CMK (cell line): ENCODE data around the gene MUC13.
"Not testable (repeated sequence)": the region's sequence is repeated elsewhere in the genome, so short reads cannot be mapped to it uniquely, and the experiment has no call there.

Source experiments
- DNase-seq: peaks from one replicate; pipeline ENCODE4 v3.0.0-alpha.2; 2010; ENCODE audit warnings: low read depth

The MUC13 gene, protein sequence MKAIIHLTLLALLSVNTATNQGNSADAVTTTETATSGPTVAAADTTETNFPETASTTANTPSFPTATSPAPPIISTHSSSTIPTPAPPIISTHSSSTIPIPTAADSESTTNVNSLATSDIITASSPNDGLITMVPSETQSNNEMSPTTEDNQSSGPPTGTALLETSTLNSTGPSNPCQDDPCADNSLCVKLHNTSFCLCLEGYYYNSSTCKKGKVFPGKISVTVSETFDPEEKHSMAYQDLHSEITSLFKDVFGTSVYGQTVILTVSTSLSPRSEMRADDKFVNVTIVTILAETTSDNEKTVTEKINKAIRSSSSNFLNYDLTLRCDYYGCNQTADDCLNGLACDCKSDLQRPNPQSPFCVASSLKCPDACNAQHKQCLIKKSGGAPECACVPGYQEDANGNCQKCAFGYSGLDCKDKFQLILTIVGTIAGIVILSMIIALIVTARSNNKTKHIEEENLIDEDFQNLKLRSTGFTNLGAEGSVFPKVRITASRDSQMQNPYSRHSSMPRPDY

DNA sequence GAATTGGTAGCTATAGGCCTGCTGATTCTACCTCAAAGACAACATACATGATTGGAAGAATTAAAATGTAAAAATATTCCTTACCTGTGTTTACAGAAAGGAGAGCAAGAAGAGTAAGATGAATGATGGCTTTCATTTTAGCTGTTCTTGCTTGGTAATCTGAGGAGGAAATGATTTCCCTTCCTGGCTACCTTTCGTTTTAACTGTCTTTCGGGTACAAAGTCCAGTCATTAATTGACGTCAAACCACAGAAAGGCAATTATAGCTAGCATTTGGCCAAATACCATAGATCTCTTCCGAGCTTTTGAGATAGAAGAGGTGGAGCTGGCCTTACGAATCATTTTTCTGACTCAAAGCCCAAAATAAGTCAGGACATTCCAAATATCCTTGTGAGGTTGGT is at the start of gene MUC13:
Gene MUC13, minus strand, starts transcription at position 175 of the 400 bp plus-strand sequence. Its CDS starts 39 bp downstream, at position 136.
- DNase-seq, result no peak

DNA sequence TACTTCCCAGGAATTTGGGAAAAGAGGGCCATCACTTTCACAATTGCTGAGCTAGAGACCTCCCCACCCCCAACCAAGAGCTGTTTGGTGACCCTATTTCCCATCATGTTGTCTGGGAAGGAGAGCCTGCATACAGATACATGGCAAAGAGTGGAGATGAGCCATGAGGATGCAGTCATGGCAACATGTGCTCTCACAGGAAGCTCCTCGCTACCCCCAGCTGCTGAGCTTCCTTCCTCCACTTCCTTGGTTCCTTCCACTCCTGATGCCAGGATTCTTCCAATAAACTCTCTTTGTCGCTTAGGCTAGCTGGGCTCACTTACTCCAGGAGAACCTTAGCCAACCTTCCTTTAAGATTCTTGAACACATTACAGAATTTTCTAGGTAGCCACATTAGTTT is 48.3 kb upstream of the MUC13 start:
- DNase-seq, result no peak

DNA sequence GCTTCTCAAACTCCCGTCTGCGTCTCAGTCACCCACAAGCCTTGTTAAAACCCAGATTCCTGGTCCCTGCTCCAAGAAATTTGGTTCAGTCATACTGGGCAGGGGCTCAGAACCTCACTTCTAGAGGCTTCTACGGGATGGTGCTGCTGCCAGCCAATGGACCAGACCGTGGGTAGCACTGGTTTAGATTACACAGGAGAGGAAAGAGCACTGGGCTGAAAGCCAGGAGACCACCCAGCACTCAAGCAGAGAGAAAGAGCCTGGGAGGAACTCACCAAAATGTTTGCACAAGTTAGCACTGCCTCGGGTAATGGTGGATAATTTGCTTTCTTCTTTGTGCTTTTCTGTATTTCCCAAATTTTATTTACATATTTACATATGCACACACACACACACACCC is 46.9 kb upstream of the MUC13 start:
- no peak for DNase-seq

DNA sequence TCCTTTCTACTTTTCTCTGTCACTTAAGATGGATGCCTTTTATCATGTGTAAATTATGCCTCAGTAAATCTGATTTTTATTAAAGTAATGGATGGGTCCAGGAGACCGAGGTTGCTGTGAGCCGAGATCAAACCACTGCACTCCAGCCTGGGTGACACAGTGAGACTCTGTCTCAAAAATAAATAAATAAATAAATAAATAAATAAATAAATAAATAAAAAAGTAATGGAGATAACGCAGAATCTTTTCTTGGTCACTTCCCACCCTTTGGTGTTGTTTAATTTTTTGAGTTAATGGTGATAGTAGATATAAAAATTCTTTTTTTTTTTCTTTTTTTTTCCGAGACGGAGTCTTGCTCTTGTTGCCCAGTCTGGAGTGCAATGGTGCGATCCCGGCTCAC is 44.1 kb upstream of the MUC13 start:
- DNase-seq, result no peak

DNA sequence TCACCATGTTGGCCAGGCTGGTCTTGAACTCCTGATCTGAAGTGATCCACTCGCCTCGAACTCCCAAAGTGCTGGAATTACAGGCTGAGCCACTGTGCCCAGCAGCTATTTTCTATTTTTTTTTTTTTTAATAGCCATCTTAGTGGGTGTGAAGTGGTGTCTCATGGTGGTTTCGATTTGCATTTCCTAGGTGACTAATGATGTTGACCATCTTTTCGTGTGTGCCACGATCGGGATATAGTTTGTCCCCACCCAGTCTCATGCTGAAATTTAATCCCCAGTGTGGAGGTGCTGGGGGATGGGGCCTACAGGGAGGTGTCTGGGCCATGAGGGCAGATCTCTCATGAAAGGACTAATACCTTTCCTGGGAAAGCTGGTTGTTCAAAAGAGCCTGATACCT is 41.8 kb upstream of the MUC13 start:
- no peak for DNase-seq

DNA sequence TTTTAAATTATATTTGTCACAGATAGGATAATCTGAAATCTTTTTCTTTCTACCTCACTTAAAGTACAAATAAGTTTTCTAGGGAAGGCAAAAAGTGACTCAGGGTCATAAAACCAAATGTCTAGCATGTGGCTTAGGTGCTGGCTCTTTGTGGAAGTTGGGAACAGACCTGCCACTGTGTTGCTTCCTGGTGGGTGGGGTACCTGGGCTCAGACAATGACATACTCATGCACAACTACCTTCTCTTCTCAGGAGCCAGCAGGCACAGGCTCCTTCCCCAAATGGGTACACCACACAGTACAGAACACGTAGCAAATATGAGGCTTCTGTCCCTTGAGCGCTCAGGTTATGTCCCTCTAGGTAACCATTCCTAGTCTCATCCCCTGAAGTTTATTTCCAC is 40.1 kb upstream of the MUC13 start:
- DNase-seq, result no peak

DNA sequence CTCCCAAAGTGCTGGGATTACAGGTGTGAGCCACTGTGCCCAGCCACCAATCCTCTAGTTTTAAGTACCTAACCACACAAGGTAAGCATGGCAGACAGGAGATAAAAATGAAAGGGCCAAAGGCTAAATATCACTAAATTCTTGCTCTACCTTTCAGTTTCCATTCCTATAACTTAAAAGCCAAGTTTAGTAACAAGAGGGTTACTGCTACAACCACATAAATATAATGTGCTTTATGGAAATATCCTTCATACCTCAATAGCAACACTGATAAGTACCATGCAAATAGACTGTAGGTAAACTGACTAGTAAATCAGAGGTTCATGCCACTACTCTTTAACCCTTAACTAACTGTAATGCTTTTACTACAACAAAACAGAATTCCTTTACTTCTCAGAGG is 38.7 kb upstream of the MUC13 start:
- no peak for DNase-seq

DNA sequence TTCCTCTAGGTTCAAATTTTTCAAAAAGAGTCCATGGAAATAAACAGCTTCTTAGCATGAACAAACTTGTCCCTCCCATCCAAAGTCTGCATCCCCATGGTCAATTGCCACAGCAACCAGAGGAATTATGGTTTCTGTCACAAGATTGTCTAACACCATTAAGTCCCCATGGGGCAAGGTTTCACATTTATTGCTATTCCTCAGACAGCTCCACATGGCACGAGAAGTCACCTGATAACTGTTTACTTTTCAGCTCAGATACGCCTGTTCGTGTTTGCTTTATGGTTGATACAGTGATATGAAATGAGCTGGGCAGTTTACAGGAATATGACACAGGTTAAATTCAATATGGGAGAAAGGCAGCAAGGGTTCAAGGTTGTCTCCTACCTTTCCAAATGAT is 37.9 kb upstream of the MUC13 start:
- DNase-seq, result no peak

DNA sequence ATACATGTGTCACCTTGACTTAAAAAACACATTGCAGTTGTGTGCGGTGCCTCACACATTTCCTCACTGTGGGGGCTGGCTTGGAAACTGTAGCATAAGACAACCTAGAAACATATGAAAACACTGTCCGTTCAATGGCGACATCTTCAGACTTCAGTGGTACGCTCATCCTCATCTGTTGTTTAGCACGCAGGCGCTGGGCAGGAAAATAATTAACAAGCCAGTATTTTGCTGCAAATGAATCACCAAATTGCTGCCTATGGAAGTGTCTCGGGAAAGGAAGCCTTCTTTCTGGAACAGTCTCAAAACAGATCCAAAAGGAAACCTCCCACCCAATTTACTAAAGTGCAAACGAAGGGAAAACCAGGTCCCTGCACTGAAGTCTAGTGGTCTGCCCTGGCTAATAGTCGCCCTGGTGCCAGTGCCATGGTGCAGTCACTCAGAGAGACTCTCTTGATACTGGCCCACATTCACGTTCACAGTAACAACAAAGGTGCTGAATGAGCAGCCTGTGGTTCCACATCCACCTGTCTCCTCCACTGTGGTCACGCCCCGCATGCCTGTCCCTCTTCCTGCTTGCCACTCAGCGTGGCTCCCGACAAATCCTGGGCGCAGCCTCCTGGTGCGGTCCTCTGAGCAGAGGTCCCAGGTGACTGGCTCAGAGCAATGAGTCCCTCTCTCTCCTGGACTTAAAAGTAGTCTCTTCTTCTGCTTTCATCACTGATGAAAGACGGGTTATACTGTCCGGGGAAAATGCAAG is 35.6 kb upstream of the MUC13 start:
- DNase-seq, result no peak

DNA sequence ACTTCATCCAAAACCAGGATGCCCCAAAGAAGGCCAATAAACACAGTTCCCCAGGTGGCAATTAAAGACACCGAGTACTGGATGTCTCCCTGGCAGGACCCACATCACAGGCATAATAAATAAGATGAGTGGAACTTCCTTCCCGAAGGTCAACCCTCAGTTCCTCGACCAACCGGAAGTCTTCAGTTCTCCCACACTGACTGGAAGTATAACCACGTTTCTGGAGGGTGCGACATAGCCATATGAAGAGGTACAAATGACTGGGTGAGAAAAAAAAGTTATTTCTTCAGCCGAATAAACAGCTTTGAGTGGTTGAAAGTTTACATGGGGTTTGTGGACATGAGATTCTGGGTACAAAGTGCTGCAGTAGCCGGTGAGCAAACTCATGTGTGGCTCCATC is 34.6 kb upstream of the MUC13 start:
- DNase-seq, result no peak

DNA sequence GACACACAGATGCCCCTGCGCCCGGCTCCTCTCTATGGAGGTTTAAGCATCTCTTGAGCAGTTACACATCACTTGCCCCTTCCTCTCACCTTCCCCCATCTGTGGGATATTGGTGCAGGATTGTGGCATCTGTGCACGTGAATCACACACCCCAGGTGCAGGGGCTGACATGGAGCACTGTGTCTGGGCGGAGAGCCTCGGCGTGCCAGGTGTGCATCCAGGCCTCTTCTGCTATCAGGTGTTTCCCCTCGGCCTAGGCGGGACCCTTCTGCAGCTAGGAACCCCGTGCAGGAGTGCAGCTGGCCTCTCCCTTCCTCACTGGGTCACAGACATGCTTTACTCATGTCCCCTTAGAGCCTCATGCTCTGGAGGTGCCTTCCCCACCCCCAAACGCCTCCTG is 33.4 kb upstream of the MUC13 start:
- no peak for DNase-seq

DNA sequence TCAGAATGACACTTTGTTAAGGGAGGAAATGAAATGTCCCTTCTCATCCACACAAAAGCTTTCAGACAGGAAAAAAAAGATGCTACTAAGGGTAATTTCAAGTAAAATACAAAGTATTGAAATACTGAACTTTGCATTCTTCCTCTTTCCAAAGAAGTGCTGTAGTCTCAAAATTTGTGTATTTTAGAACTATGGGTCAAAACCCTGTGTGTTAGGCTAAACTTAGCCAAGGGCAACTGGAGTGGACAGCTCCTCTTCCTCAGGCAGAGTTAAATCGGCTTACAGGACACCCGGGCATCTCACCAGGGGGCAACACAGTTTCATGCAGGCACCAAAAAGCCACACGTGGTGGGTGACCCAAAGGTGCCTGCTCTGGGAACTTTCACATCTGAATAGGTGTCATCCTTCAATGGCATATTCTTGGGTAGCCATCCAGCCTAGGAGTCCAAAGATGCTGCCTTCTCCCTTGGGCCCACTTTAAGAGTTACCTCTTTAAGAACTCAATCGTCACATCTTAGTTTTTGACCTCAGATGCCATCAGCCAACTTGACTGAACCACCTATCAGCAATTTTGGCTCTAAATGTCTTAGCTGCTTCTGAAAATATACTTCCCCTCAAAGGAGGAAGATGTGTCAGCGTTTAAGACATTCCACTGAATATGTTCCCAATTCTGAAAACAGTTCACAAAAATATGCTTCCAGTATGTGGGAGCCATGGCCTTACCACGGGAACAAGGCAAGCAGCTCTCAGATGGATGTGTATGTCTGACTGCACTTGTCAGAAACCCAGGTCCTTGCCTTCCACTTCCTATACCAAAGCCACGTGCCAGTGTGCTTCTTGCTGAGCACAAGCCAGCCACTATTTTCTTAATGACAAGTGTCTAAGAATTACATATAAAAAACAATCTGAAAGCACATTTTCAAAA is 32.2 kb upstream of the MUC13 start:
- DNase-seq, result no peak

DNA sequence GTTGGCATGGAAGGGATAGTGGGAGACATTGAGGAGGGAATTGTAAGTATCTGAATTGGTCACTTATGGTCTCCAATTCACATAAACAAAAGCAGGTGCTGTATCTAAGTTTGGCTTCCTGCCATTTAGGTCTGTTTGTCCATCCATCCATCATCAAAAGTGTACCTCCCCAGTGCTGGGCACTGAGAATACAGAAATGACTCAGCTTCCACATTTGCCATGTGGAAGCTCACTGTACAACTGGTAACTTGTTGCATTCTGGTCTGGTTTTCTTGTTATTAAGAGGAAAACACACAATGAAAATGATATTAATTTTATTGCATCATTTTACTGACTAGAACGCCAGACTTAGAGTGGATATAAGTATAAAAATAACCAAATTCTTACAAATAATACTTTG is 30.9 kb upstream of the MUC13 start:
- DNase-seq, result no peak

DNA sequence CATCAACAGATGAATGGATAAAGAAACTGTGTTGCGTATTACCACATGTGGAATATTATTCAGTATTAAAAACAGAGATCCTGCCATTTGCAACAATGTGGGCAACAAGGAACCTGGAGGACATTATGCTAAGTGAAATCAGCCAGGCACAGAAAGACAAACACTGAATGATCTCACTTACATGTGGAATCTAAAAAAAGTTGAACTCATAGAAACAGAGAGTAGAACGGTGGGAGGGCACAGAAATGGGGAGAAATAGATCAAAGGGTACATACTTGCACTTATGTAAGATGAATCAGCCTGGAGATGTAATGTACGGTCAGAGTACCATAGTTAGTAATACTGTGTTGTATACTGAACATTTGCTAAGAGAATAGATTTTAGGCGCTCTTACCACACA is 29.8 kb upstream of the MUC13 start:
- no peak for DNase-seq

DNA sequence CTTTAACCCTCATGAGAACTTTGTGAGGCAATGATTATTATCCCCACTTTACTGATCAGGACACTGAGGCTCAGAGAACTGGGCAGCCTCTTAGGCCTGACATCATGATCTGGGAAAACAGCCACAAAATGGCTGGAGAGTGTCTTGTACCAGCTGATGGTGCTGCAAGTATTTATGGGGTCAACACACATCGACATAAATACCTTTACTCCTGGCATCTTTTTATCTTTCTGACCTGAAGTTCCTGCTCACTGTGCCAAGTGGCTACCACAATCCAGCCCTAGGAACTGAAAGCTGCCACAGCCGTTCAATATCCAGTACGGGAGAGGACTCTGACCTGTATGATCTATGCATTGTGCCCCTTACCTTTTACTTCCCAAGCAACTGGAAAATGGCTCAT is 29.2 kb upstream of the MUC13 start:
- DNase-seq, result no peak

DNA sequence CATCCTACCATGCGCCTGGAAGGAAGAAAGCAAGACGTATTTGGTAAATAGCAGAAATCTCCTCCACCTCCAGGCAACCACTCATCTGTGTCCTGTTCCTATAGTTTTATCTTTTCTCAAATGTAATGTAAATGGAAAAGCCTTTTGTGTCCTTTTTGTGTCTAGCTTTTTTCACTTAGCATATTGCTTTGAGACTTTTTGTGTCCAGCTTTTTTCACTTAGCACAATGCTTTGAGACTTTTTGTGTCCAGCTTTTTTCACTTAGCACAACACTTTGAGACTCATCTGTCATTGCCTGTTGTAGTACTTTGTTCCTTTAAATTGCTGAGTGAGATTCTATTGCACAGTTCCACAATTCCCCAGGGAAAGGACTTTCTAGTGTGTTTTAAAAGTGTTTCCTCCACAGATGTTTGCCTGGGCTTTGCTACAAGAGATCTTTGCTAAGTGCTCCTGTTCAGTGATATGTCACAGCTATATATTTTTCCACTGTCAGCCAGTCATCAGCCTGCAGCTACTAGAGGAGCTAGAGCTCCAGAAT is 27.9 kb upstream of the MUC13 start:
- no peak for DNase-seq

DNA sequence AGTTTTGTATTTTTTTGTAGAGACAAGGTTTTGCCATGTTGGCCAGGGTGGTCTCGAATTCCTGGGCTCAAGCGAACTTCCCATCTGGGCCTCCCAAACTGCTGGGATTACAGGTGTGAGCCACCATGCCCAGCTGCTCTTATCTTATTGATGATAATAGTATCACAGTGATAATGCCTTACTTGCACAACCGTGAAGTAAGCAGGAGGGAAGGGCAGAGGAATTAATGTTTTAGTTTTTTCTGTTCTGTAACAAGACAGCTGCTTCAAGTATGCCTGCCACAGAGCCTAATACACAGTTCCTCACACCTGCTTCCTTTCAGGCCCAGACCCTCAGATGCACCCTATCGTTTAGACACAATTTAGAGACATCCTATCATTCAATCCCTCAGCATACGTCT is 26.1 kb upstream of the MUC13 start:
- no peak for DNase-seq

DNA sequence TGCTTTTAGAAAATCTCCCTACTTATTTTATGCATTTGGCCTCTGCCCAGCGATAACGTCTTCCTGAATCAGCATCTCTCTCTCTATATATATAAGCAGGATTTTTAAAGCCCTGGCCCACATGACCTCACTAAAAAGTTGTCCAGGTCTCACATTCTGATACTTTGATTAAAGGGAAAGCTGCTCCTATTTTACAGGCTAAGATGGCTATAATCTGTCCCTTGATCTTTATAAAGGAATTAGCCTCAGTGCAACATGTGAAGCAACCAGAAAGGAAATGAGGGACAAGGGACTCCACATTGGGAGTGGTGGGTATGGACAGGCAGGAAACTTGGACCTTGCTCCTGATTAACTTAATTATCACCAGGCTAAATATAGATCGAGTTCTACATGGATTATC is 25.6 kb upstream of the MUC13 start:
- no peak for DNase-seq

DNA sequence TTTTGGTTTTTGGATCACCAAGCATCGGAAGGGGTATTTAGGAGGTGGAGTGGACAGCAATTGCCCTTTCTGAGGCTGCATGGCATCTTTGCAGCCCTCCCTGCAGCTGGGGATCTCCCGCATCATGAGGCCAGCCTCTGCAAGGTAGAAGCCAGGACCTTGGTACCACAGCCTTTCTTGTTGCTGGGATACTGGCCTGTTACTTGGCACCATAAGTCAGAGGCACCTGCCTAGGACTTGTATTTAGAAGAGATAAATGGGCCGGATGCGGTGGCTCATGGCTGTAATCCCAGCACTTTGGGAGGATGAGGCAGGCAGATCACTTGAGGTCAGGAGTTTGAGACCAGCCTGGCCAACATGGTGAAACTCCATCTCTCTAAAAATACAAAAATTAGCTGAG is 23.4 kb upstream of the MUC13 start:
- DNase-seq, result not testable (repeated sequence)

DNA sequence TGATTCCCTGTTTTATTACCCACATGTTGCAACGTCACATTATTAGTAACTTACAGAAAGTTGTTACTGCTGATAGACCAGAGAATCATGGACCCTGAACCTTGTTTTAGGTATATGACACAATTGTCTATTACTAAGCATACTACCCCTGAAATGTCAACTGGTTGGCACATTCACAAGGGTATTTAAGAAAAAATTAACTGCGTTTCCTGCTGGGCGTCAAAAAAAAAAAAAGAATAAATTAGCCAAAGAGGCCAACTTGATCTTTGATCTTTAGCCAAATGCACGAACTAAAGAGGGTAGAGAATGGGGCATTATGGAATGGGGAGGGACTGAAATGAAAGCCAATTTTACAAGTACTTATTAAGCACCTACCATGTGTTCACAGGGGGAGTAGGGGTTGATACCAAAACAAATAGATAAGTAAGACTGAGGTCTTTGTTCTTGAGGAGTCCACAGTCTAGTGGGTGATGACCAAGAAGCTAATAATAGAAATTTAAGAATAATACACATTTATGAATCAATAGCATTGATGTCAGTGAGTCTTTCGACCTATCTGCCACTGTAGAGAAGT is 17.8 kb upstream of the MUC13 start:
- no peak for DNase-seq

DNA sequence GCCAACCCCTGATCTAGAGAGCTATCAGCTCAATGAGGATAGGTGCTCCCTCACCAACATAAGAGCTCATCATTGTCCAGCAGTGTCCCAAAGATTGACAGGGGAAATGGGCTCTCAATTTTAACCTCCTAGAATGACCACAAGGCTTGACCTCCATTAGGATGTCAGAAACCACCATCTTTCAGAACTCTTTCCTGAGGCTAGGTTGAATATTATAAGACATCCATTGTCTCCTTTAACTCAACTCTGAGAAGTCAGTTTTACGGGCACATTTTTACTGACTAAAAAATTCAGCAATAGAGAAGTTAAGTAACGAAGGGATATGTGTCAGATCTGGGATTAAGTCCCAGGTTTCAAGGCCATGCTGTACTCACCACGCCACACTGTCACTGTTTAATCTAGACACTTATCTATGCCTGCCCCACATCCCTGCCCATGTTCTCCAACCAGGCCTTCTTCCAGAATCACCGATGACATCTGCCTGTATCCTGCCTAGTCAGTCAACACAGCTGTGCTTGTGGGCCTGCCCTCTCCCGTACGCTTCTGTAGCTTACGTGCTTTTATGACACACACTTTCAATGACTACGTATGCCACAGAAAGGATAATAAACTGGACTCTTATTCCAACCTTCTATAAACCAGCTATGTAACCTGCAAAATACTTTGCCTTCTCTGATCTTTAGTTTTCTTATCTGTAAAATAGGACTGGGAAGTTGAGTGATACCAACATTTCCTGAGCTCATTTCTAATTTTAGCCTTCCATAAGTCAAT is 17.1 kb upstream of the MUC13 start:
- no peak for DNase-seq
